Measurements from ENCODE around the gene LRRTM3. TPM values are rescaled to one million over a fixed set of nuclear protein-coding genes. Genes with fewer than 3 reads are reported as not detected.
A peak's percentile ranks its signal among the peaks of the same experiment; 100 is the strongest.

The LRRTM3 gene
- total RNA-seq, 1 experiment from 2014 or later, result not detected

DNA sequence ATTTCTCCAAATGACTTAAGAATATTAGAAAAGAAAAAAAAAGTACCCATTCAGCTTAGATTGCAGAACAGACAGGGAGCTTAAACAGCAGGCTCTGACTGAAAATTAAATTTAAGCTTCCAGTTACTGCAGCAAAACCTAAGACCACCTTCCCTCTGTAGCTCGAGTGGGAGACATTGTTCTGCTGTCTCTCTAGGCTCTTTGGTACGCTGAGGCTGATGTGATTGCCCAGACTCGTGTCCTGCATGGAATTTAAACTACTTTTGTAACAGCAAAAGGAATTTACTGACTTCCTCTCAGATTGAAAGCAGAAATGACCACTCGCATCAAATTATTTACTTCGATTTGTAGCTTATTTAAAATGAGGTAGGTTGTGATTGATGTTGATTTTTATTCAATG, 124.6 kb downstream of the LRRTM3 start:
- Histone ChIP-seq H3K4me3 (ENCODE audit: low read depth, low read length) (no peak overlapping the region), H3K4me1 (no peaks in the 10 kb centered on the region), H3K9me3 (no peaks in the 10 kb centered on the region), H3K36me3 (ENCODE audit: control insufficient read depth, insufficient read depth, low read length) (no peaks in the 10 kb centered on the region), H3K27me3 (replicated peaks; ENCODE audit: control insufficient read depth, insufficient read depth, low read length) (no peaks in the 10 kb centered on the region)
- POLR2A ChIA-PET, result no interaction called here
- DNase-seq, result no peak
- H3K36me3 Mint-ChIP-seq (ENCODE audit: insufficient read depth, unreplicated experiment), result no peaks in the 10 kb centered on the region
- no peak overlapping the region for H3K4me3 Mint-ChIP-seq (ENCODE audit: unreplicated experiment)
- CTCF ChIA-PET, result no interaction called here
- H3K27me3 Mint-ChIP-seq (ENCODE audit: insufficient read depth, unreplicated experiment), result peaks cover 10% of the 10 kb centered on the region
- no peaks in the 10 kb centered on the region for H3K4me1 Mint-ChIP-seq (ENCODE audit: low read depth, unreplicated experiment)
- no peak overlapping the region for H3K27ac Mint-ChIP-seq (ENCODE audit: unreplicated experiment)
- intact Hi-C loops (cut with micrococcal nuclease; ENCODE audit: unreplicated experiment), result no loop called here
- TF ChIP-seq, protein P1, sequence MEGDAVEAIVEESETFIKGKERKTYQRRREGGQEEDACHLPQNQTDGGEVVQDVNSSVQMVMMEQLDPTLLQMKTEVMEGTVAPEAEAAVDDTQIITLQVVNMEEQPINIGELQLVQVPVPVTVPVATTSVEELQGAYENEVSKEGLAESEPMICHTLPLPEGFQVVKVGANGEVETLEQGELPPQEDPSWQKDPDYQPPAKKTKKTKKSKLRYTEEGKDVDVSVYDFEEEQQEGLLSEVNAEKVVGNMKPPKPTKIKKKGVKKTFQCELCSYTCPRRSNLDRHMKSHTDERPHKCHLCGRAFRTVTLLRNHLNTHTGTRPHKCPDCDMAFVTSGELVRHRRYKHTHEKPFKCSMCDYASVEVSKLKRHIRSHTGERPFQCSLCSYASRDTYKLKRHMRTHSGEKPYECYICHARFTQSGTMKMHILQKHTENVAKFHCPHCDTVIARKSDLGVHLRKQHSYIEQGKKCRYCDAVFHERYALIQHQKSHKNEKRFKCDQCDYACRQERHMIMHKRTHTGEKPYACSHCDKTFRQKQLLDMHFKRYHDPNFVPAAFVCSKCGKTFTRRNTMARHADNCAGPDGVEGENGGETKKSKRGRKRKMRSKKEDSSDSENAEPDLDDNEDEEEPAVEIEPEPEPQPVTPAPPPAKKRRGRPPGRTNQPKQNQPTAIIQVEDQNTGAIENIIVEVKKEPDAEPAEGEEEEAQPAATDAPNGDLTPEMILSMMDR (IDR thresholded peaks at IDR 0.05; ENCODE audit: insufficient read depth in 1 of 2, low read depth in 1 of 2, low read length in 1 of 2, severe bottlenecking in 1 of 2, unreplicated experiment in 1 of 2), result no peak
- H3K9me3 Mint-ChIP-seq (ENCODE audit: unreplicated experiment), result peaks cover 7% of the 10 kb centered on the region
- BruUV-seq (replicated peaks), result no TSS peak

DNA sequence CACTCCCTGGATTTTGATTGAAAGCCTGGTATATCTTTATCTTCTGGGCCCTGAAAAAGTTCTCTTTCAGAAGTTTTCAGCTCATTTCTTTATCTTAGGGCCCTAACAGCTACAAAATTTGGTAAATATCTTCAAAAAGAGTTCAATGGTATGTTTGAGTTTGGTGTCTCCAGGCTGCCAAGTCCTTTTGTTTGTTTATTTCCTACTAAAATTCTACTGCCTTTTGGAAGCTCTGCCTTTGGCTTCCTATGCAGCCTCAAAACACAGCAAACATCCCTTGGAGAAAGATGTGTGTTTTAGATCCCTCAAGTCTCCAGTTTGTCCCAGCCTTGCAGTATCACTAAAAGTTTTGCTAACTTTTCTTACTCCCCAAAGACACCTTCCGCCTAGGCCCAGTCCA, 146.8 kb downstream of the LRRTM3 start:
- intact Hi-C loops (cut with micrococcal nuclease; ENCODE audit: unreplicated experiment), result no loop called here
- H3K36me3 Mint-ChIP-seq (ENCODE audit: insufficient read depth, unreplicated experiment), result no peaks in the 10 kb centered on the region
- peaks cover 8% of the 10 kb centered on the region for H3K9me3 Mint-ChIP-seq (ENCODE audit: unreplicated experiment)
- ChIA-PET POLR2A (no interaction called here), CTCF (no interaction called here)
- DNase-seq, result no peak
- H3K36me3 ChIP-seq (ENCODE audit: control insufficient read depth, insufficient read depth, low read length), result no peaks in the 10 kb centered on the region
- H3K4me3 ChIP-seq (ENCODE audit: low read depth, low read length), result no peak overlapping the region
- H3K4me1 Mint-ChIP-seq (ENCODE audit: low read depth, unreplicated experiment), result peaks cover 17% of the 10 kb centered on the region
- H3K4me1 ChIP-seq, result peaks cover 14% of the 10 kb centered on the region
- 0 out of 2 replicates have a peak, but pooled peaks cover 6% of the 10 kb centered on the region for H3K9me3 ChIP-seq
- no peaks in the 10 kb centered on the region for H3K27me3 ChIP-seq (replicated peaks; ENCODE audit: control insufficient read depth, insufficient read depth, low read length)
- no TSS peak for BruUV-seq (replicated peaks)
- TF ChIP-seq, protein P1 (IDR thresholded peaks at IDR 0.05; ENCODE audit: insufficient read depth in 1 of 2, low read depth in 1 of 2, low read length in 1 of 2, severe bottlenecking in 1 of 2, unreplicated experiment in 1 of 2), result no peak
- no peak overlapping the region for H3K4me3 Mint-ChIP-seq (ENCODE audit: unreplicated experiment)
- H3K27me3 Mint-ChIP-seq (ENCODE audit: insufficient read depth, unreplicated experiment), result no peaks in the 10 kb centered on the region
- H3K27ac Mint-ChIP-seq (ENCODE audit: unreplicated experiment), result no peak overlapping the region

DNA sequence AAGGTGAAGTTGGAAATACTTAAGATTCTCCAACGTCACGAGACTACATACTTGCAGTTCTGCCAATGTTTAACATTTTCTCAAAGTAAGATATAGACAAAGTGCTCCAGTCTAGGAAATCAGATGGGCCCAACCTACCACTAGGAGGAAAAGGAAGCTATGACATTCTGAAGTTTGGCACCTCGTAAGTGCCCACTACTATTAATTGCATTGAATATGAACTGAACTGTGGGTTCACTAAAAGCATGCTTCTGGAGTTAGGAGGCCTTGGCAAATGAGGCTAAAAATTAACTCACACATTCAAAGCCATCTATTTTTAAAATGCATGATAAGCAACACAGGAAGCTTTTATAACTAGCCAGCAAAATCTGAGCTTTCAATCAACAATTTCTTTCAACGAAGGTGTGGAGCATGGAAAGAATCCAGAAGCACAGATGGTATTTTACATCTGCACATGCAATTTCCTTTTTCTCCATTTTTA, 149.7 kb downstream of the LRRTM3 start:
- intact Hi-C loops (cut with micrococcal nuclease; ENCODE audit: unreplicated experiment), result no loop called here
- H3K4me1 ChIP-seq, result peaks cover 14% of the 10 kb centered on the region
- H3K36me3 Mint-ChIP-seq (ENCODE audit: insufficient read depth, unreplicated experiment), result no peaks in the 10 kb centered on the region
- H3K9me3 Mint-ChIP-seq (ENCODE audit: unreplicated experiment), result peaks cover 10% of the 10 kb centered on the region
- POLR2A ChIA-PET, result no interaction called here
- H3K27ac Mint-ChIP-seq (ENCODE audit: unreplicated experiment), result no peak overlapping the region
- H3K36me3 ChIP-seq (ENCODE audit: control insufficient read depth, insufficient read depth, low read length), result no peaks in the 10 kb centered on the region
- no peaks in the 10 kb centered on the region for H3K27me3 ChIP-seq (replicated peaks; ENCODE audit: control insufficient read depth, insufficient read depth, low read length)
- no peak for DNase-seq
- TF ChIP-seq, protein P1 (IDR thresholded peaks at IDR 0.05; ENCODE audit: insufficient read depth in 1 of 2, low read depth in 1 of 2, low read length in 1 of 2, severe bottlenecking in 1 of 2, unreplicated experiment in 1 of 2), result peak in 1 of 2 experiments; percentile 14
- H3K27me3 Mint-ChIP-seq (ENCODE audit: insufficient read depth, unreplicated experiment), result no peaks in the 10 kb centered on the region
- no peak overlapping the region for H3K4me3 Mint-ChIP-seq (ENCODE audit: unreplicated experiment)
- CTCF ChIA-PET, result interaction anchor here (1.1 kb wide), 1 partner anchor 231 kb away, joined by 5 read pairs; no protein-coding TSS in a partner anchor
- peaks cover 17% of the 10 kb centered on the region for H3K4me1 Mint-ChIP-seq (ENCODE audit: low read depth, unreplicated experiment)
- 0 out of 2 replicates have a peak, but pooled peaks cover 6% of the 10 kb centered on the region for H3K9me3 ChIP-seq
- H3K4me3 ChIP-seq (ENCODE audit: low read depth, low read length), result no peak overlapping the region
- BruUV-seq (replicated peaks), result no TSS peak

All from Caco-2 (cell line).